SK-N-DZ (cell line): Measurements from ENCODE around the gene RFLNA.
"Not testable (repeated sequence)": the region's sequence is repeated elsewhere in the genome, so short reads cannot be mapped to it uniquely, and the experiment has no call there.

ENCODE experiments used
- DNase-seq: peaks from one replicate; pipeline ENCODE4 v3.0.0-alpha.2; 2015; ENCODE audit warnings: low spot score

Gene RFLNA

DNA sequence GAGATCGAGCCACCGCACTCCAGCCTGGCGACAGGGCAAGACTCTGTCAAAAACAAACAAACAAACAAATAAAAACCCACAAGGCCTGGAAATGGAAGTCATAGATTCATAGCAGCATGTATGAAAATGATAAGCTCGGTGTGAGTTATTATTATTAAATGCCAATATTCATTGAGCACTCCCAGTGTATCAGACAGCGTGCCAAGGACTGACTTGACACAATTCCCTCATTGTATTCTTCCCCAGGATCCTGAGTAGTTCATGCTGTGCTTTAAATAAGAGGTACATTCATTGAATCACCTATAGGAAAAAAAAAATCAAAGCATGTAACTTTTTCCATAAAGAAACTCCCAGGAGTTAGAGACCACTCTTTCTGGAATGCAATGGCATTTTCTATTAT, 12.6 kb upstream of the RFLNA start:
- DNase-seq: no peak

DNA sequence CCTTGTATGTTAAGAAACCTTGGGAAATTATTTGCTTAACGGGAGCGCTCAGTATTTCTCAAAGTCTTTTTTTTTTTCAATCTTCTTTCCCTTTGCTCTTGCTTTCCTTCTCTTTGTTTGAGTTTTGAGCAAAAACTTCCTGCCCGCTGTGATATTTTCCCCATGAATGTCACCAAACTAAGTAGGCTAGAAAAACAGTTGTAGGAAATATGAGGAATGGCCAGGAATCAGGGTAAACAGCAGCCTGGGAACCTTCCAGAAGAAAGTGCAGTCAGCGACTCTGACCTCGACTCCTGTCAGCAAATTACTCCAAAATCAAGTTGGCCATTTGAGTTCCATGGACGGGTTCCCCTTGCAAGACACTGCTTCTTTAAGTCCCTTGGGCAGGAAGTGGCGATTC, 11.6 kb upstream of the RFLNA start:
- DNase-seq: no peak

GRCh38 chr12:124284368-124284767, 10.5 kb upstream of the RFLNA start:
- no peak for DNase-seq

- DNase-seq: no peak
Observed at GRCh38 chr12:124286414-124286813, 8.5 kb upstream of the RFLNA start.

- DNase-seq: no peak
Observed at GRCh38 chr12:124286971-124287370, 7.9 kb upstream of the RFLNA start.

DNA sequence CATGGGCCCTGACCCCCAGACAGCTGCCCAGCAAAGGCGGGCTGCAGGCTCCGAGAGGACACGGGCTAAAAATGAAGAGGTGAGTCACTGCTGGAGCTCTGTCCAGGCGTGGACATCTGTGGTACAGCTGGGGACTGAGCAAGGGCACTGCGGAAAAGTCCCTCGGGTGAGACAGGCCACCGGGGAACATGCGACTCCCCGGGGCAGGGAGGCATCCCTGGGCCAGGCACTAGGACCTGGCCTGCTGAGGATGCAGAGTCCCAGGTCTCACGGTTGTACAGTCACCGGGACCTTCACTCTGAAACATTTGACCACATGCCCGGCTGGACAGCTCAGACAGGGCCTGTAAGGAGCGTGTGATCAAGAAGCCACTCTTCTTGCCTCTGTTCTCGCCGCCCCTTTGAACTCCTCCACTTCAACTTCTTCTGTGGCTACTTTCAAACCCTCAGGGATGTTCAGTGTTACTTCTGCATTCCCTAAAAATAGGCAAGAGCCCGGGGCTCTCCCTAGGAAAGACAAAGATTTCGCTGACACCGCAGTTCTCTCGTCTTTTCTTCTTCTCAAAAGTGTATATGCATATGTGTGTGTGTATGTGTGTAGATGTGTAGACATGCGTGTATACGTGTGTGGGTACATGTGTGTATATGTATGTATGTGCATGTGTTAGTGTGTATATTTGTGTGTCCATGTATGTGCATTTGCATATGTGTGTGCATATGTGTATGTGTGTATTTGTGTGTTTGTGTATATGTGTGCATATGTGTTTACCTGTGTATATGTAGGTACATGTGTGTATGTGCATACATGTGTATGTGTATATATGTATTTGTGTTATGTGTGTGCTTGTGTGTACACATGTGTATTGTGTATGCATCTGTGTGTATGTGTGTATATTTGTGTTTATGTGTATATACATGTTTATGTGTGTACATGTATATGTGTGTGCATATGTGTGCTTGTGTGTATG, 5.0 kb upstream of the RFLNA start:
- no peak for DNase-seq

GRCh38 chr12:124292385-124292784, 2.5 kb upstream of the RFLNA start:
- DNase-seq: no peak

DNA sequence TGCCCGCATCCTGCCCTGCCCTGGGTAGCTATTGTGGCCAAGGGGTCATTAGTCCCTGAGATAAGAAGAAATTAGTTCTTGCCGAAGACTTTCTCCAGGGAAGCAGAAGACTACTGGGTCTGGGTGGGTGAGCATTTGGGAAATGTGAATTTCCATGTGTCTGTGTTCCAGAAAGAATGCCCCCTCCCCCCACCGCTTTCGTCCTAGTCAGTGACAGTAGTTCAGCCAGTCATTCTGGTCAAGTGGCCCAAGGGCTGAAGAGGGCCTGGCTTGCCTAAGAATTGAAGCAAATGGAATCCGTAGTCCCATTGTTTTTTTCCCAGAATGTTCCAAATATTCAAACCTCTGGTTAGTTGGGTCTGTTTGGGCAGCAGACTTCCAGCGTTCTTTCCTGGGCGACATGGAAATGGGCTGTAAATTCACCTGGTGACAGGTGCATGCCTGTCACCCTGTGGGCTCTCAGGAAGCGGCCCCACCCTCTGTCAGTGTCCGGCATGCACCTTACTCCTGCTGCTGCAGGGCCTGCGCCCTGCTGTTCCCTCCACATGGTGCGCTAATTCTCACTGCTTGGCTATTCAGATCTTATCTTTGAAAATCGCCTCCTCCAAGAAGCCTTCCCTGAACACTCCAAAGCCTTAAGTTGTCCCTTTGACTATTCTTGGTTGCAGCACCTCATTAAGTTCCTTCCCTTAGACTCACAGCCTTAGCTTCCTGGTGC, 1.4 kb upstream of the RFLNA start:
- DNase-seq: no peak

- no peak for DNase-seq
Observed at GRCh38 chr12:124295431-124296058, 652 bp downstream of the RFLNA start.

- DNase-seq: no peak
Observed at GRCh38 chr12:124296295-124296915, 1.5 kb downstream of the RFLNA start.

DNA sequence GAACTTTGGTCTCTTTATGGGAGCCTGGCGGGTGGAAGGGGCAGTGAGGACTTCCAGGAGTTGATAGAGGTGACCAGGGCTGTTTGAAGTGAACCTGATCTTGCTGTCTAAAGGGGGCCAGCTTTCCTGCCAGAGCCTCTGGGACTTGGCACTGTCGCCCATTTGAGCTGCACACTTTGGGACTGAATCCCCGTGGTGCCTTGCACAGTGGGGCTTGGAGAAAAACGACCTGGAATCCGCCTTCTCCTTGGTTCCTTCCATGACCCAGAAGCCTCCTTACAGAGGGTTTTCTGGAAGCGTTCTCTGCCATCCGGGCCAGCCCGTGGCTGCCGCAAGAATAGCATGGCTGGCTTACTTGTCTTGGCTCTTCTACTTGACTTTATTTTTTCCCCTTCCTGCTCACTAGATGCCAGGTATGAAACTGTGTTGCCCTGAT, 2.0 kb downstream of the RFLNA start:
- DNase-seq: no peak

GRCh38 chr12:124297389-124297788, 2.5 kb downstream of the RFLNA start:
- DNase-seq: no peak

DNA sequence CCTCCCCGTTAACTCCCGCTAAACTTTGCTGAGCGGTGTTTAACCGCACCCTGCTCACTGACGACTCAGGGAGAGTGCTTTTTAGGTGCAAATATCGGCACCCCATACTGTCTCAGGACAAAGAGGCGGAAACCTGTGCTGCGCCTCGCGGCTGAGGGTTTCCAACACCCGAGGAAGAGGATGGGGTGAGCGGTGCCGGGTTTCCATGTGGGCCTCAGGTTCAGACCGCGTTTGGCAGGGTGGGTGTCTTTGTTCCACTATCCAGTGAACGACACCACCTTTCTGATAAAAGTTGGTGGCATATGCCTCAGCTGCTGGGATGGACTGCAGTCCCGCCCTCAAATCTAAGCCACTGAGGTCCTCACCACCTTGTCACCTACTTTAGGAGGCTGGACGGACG, 3.0 kb downstream of the RFLNA start:
- no peak for DNase-seq

DNA sequence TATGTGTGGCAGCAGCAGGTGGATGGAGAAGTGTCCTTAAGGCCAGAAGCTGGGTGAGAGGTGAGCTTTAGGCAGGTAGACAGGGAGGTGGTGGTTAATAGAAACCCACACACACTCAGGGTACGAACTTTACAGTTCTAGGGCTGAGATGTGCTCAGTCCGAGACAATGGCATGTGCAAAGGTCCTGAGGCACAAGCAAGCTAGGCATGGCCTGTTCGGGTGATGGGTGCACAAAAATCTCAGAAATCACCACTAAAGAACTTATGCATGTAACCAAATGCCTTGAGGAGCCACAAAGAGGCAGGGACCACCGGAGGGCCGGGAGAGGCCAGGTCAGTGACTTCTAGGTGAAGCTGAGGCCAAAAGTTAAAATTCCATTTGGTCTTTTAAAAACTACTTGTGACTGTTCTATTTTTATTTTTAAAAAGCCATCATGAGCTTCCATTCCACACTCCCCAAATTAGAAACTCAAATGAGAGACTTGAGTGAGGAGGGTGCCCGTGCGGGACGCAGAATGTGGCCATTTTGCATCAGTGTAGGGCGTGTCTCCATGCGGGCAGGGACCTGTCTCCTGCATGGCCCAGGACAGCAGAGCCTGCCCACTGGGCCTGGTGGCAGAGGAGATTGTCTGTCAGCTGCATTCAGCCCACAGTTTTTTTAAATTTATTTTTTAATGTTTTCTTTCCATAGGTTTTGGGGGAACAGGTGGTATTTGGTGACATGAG, 4.0 kb downstream of the RFLNA start:
- DNase-seq: no peak

GRCh38 chr12:124299628-124300388, 4.9 kb downstream of the RFLNA start:
- DNase-seq: no peak

DNA sequence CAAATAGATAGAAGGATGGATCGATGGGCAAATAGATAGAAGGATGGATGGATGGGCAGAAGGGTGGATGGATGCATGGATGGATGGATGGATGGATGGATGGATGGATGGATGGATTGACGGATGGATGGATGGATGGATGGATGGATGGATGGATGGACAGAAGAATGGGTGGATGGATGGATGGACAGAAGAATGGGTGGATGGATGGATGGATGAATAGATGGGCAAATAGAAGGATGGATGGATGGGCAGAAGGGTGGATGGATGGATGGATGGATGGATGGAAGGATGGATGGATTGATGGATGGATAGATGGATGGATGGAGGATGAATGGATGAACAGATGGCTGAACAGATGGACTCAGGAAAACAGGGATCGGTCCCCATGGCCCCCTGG, 5.8 kb downstream of the RFLNA start:
- not testable (repeated sequence) for DNase-seq

DNA sequence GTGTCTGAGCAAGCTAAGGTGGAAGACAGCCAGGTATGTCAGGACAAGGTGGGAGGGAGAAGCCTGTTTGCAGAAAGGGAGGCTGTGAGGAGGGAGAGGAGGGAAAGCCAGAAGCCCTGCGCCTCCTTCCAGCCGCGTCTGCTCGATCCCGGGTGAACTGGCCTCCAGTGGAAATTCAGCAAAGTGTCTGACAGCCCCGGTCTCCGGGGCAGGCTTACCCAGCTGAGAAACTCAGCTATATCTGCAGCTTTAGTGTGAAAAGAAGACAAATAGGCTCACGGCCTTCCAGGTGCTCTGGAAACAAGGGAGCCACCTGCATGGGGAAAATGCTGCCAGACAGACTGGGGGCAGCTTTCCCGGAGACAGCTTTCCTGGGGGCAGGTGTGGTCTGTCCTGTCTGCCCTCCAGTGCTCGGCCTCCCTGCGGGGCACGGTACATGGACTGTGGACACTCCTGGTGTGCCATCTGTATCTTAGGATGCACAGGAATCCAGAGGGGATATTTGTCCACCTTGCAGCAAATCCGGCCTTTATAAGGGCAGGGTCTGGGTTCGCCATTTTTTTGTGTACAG, 6.3 kb downstream of the RFLNA start:
- no peak for DNase-seq

GRCh38 chr12:124302241-124302806, 7.4 kb downstream of the RFLNA start:
- DNase-seq: no peak

GRCh38 chr12:124302807-124303578, 8.1 kb downstream of the RFLNA start:
- no peak for DNase-seq
